HG02763 (cell line): ENCODE measurements around the gene CNTNAP3B.
"Not testable (repeated sequence)": the region's sequence is repeated elsewhere in the genome, so short reads cannot be mapped to it uniquely, and the experiment has no call there.

Experiments
- ATAC-seq: cut with Tn5 transposase; IDR thresholded peaks from one replicate; pipeline ENCODE4 v1.9.1; 2021; ENCODE audit warnings: mild to moderate bottlenecking, moderate library complexity; ENCODE audit not compliant: unreplicated experiment

CNTNAP3B gene

DNA sequence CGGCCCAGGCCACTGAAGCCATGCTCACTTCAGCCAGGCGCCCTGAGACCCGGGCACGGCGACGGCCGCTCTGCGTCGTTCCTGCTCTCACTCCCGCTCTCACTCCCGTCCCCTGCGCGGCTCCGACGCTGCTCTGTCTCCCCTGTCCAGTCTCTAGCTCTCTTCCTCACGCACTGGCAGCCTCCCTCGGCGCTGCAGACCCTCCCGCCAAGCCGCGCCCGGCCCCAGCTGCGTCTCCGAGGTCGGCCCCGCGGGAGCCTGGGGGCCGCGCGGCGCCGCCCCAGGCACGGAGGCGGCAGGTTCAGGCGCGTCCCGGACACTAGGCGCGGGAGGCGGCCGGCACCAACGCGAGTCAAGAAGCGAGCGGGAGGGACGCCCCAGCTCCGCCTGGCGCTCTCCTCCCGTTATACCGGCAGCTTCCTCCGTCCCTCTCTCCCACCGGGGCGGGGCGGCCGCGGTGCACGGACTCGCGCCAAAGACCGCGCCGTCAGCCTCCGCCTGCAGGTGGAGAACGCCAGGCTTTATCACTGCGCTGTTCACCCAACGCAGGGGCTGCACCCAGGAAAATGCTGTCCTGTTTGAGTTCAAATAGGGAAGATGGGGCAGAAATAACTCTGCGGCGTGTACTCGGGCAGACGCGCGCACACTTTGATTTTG, at the start of gene CNTNAP3B:
CNTNAP3B (minus strand) TSS at position 354 of the 657 bp plus-strand sequence; CDS start at position 22, 332 bp downstream.
- ATAC-seq, result not testable (repeated sequence)

DNA sequence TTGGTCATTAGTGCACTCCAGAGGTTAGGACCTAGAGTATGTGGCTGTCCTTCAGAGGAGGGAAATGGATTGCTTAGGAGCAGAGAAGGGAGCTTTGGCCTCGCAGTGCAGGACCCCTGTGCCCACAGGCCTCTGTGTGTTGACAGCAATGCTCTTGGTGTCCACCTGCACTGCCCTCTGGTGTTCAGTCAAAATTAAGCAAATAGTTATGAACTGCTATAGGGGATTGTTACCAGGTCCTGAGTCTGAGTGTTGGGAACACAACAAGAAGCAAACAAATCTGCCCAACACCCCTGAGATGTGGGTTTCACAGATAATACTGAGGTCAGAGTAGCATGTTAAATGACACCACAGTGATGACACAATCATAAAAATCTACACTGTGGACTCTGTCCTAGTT, 31.1 kb upstream of the CNTNAP3B start:
- not testable (repeated sequence) for ATAC-seq

DNA sequence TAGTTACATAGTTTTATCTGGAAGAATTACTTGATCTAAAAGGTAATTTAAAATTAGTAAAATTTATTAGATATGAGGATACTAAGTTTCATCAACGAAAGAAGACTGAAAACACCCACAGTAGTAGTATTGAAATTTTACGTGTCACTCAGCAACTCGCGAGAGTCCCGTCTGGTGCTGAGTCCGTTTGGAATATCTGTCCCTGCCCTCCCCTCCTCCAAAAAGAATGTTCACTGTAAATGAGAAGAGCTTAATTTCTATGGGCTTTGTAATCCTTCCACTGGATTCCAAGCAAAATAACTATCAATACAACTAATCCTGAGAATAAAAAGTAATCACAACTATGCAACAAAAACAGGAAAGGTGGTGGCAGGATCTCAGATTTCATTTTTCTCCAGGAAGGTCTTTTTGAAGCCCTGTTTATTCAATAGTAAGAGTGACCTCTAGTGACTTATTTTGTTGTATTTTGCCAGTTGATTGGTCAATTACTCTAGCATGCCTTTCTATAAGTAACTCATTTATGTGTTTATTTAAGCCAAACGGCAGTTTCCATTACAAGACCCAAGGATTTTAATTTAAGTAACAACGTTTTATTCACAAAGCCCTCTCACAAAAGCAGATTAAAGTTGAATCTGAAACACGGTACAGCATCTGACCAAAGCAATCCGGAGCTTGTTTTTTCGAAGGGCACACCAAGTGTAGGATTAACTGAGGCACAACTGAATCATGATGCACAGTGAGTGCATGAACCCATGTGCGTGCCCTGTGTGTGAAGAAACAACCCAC, 2.0 kb downstream of the CNTNAP3B start:
- ATAC-seq, result not testable (repeated sequence)

DNA sequence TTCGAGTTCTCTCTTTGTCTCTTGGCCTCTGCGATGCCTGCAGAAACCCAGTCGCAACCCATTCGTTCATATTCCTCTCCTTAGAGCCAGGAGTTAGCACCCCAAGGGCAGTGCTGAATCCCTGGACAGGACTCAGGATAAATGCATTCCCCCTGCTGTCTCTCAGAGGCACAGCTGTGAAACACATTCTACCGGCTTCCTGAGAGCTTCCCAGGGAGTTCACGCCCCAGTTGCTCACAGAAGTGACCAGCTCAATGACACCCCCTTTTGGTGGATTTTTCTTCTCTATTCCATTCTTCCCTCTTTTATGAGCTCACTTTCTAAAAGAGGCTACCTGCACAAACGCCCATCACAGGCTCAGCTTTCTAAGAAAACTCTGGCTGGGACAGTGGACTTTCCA, 8.2 kb downstream of the CNTNAP3B start:
- not testable (repeated sequence) for ATAC-seq

DNA sequence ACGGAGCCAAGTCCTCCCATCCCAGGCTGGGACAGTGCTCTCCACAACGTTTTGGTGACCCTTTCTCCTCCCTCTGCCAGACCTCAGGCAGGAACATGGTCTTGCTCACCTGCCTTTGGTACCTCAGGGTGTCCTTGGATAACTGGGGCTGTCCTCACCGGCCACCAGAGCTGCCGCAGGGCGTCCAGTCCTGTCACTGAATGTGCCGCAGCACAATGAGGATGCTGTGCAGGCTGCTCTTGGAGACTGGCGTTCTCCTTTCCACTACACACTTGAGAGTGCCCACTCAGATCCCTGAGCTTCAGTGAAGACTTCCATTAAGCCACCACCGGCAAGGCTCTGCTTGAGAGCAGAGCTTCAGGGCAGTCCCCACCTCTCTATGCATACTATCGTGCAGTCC, 33.3 kb downstream of the CNTNAP3B start:
- not testable (repeated sequence) for ATAC-seq

DNA sequence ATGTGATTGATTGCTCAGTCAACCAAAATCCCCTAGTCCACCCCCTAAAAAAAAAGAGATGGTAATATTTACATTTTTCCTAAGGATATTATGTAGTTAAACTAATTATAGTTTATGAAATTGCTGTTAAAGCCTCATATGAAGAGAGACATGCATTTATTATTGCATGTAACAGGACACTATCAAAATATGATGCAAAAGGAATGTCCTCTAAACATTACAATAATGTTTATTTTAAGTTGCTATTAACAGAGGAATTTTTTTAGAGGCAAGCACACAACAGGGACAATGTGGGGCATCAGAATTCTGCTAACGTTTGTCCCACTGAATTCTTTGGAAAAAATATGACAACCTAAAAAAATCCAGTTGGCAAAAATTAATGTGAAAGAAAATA, 44.7 kb downstream of the CNTNAP3B start:
- ATAC-seq, result not testable (repeated sequence)

DNA sequence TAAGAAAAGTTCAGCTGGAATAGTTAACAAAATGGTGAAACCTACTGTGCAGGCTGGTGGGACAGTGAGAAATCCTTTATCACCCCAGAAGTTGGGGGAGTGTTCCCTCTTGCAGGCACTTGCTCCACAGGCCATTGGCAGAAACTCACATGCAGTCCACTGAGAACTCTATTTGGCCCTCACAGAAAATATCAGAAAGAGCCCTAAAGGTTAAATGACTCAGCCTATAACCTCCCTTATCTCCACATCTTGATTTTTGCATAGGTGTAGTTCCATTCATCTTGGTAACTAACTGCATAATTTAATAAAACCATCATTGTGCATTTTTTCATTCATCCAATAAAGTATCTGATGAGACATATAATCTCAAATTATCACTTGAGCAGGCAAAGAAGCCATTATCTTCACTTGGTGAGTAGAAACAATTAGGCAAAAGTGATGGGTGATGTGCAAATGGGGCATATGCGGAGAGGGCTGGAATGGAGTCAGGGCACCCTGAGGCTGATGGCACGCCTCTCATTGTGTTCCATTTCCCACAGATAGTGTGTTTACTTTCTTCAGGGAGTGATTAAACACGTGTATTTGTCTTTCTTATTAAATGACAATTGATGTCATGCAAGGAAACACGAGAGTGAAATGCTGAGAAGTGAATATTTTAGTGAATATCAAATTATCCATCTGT, 45.2 kb downstream of the CNTNAP3B start:
- ATAC-seq, result not testable (repeated sequence)

DNA sequence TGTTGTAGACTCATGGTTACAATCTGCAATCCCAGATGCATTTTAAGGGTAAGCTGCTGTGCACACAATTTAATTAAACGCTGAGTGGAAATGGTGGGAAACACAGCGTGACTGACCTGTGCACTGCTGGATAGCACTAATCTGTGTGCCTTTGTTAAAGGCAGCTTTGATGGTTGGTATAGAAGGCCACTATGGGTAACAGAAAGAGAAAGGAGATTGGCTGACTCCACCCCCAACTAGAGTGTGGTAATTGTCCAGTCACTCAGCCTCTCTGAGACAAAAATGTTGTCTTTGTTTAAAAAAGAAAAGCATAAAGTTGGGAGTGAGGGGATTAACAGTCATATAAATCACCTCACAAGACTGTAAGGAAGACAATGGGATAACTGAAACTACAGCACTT, 48.9 kb downstream of the CNTNAP3B start:
- ATAC-seq, result not testable (repeated sequence)

DNA sequence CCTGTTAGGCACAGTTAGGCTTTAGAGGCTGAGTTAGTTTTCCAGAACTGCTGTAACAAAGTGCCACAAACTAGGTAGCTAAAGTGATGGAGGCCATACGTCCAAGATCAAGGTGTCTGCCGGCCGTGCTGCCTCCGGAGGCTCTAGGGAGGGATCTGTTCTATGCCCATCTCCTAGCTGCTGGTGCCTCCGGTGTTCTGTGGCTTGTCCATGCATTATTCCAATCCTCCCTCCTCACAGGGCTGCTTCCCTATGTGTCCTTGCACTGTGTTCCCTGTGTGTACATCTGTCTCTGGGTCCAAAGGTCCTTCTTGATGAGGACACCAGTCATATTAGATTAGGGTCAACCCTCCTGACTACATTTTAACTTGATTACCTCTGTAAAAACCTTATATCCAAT, 54.4 kb downstream of the CNTNAP3B start:
- not testable (repeated sequence) for ATAC-seq

DNA sequence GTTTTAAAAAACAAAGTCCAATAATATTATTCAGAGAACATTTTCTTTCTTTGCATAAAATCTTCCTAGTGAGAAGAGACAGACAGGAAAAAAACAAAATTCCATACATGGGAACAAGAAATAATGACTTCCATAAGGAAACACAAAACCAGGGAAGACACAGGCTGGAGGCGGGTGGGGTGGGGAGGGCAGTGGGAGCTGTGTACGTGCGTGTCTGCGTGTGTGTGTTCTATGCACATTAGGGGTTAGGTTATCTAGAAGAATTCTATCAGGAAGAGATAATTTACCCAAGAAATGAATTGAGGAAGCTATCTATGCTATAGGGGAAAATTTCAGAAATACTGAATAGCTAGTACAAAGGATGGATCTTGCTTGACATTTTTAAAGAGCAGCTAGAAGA, 58.2 kb downstream of the CNTNAP3B start:
- ATAC-seq, result not testable (repeated sequence)

DNA sequence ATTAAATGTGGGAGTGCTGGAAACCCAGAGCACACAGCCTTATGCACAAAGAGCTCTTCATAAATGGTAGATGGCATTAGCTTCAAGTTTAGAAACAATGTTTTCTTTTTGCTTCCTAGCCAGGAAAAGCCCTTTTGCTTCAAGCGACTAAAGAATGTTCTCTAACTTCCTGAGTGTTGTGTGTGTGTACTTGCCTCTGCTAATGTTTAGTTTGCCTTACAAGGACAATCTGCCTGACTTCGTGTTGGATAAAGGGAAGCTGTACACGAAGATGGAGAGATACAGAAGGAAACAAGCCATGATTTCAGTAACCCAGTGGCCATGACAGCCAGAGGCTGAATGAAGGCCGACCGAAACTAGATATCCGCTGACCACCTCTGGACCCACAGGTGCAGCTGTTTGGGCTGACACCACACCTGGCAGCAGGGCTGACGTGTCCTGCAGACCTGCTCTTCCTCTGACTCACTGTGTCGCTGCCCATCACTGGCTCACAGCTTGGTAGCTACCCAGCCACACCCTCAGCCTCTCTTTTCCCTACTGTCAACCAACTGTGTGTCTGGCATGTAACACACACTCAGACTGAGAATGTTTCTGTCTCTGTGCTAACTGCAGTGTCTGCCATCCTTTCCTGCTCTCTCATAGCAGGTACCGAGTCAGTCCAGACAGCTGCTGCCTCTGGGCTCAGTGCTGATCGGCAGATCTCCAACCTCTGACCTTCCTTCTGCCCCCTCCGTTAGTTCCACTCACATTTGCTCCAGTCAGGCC, 59.0 kb downstream of the CNTNAP3B start:
- not testable (repeated sequence) for ATAC-seq

DNA sequence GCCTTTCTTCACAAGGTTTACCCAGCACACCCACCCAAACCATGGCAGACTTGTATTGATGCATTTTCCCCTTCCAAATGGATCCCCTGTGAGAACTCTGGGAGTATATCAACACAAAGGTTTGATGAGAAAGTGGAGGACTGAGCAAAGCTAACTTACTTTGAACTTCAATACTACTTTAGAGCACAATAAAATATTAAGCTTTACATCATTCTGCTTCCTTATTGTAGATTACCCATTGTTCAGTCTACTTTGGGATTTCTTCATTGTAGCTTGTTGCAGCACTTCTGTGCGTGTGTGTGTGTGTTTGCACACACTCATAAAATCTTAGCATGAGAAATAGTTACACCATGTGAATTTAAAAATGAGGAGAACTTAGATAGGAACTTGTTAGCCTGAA, 75.4 kb downstream of the CNTNAP3B start:
- not testable (repeated sequence) for ATAC-seq

DNA sequence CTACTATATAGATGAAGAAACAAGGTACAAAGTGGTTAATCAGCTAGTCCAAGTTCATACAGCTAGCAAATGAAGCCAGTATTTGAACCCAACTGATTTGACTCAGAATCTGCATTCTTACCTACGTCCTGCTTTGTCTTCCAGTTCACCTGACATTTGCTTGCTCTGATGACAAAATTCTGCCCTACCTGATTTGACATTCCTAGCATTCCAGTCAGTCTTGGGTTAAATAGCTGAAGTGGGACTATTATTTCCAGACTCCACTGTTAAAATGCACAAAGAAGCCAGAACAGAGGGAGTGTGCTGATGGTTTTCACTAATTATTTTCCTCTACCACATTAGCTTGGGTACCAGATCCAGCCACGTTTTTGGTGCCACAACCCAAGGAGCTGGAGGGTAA, 78.5 kb downstream of the CNTNAP3B start:
- not testable (repeated sequence) for ATAC-seq

DNA sequence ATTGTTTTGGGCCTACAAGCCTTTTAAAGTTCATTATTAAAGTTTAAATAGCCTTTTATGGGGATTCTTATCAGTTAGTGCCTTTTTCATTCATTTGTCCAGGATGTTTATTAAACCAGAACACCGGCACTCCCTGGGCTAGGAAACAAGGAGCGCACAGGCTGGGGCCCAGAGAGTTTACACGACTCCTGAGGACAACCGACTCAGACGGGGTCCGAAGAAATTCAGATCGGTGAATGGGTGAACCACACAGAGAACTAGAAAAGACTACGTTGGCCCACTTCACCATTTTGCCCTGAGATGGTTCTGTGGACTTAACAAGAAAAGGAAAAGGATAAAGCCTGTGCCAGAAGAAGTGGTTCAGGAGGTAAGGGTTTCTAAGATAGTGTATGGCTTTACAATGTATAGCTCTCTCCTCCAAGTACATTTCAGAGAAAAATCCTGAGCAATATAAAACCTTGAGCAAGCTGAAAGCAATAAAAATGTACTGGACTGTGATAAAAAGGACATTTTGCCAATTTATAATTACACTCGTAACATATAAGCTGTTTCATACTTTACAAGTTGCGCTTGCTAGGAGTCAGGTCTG, 84.7 kb downstream of the CNTNAP3B start:
- not testable (repeated sequence) for ATAC-seq

DNA sequence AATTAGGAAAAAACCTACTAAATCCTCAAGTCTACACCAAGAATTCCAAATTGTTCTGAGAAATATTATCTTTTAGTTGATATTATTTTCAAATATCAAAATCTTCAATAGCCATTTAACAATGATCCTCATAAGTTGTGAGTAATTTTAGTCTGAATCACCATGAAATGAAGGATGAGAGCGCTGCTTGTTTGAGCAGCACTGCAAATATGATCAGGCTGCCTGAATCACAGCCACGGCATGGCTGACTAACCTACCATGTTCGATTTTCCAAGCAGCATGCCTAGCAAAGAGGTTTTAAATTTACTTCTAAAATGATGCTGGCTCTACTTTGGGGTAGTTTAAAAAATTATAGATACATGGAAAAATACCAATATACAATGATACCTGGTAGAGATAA, 95.7 kb downstream of the CNTNAP3B start:
- not testable (repeated sequence) for ATAC-seq

DNA sequence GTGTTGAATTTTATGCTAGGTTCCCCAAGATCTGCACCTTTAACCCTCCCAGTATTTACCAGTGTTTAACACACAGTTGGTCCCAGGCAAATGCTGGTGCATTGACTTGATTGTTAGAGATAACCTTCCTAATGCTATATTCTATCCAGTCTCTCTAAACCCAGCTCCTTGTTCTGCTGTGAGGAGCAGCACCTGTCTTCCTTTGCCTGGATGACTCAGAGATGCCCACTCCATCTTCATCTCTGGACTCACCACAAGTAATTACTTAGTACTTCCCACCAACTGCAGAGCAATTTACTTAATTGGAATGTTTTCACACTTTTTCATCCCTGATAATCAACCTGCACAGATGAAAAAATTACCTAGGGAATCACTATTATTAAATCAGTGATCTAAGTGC, 108.6 kb downstream of the CNTNAP3B start:
- ATAC-seq, result not testable (repeated sequence)

DNA sequence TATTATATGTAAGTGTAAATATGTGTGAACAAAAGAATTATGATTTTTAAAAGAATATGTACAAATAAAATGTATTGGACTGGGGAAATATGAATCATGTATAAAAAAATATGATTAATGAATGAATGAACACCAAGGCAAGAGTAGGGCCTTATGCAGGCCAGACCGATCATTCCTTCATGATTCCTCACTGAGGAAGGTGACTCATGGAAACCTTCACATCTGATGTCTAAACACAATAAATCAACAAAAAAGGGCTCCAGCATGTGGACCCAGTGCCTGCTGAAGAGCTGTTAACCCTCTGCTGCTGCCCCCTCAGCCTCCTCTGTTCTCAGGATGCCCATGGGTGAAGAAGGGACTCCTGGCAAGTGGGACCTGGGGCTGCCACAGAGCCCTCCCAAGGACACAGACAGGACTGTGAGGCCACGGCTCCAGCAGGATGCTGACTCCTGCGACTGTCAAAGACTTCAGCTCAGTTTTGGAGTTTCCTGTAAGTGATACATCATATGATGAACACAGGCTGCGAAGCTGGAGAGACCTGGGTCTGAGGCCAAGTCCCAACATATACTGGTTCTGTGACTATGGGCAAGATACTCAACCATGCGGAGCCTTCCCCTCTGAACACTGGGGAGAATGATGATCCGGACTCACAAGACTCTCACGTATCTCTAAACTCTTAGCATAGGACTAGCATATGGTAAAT, 110.9 kb downstream of the CNTNAP3B start:
- not testable (repeated sequence) for ATAC-seq

DNA sequence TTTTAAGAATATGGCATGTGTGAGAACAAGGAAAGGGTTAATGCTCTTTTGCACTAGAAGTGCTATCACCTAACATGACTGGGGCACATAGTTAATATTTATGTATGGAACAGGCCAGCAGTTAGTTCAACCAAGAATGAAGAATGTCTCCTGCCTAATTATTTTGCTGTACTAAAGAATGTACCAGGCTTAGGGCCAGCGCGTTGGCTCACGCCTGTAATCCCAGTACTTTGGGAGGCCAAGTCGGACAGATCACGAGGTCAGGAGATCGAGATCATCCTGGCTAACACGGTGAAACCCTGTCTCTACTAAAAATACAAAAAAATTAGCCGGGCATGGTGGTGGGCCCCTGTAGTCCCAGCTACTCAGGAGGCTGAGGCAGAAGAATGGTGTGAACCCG, 114.9 kb downstream of the CNTNAP3B start:
- not testable (repeated sequence) for ATAC-seq

DNA sequence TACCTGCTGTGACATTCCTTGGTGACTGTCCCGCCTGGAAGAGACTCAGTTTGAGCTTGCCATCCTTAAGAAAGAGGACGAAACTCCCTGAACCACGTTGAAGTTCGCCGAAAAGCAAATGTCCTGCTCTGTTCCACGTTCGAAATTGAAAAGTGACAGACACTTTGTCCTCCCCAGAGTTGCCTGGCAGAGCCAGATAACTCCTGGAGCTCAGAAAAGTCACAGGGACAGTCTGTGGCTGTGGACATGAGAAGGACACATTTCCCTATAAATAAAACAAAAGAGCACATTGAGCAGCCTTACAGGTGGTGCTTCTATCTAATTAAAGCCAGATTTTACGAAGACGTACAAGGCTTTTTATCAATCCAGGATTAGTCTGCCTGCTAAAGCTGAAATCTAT, 137.6 kb downstream of the CNTNAP3B start:
- ATAC-seq, result not testable (repeated sequence)

DNA sequence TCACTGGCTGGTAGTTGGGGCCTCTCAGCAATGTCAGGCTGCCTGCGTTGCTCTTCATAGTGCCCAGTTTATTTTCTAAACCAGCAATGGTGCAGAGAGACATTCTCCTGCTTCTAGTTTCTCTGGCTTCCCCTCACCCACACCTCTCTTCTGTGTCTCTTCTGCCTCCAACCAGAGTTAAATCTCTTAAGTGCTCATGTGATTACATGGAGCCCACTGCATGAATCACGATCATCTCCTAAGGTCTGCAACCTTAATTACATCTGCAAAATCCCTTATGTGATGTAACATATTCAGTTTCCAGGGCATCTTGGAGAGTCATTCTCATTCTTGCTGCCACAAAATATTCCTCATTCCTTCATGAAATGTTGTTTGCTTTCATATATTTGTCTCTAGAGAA, 149.0 kb downstream of the CNTNAP3B start:
- ATAC-seq, result not testable (repeated sequence)
